ENCODE measurements around the gene HGFAC.

HGFAC gene

GRCh38 chr4:3462790-3463415 is 21.1 kb downstream of the HGFAC start, which contains the start of gene DOK7:
Gene DOK7, plus strand, starts transcription at chr4:3463306. Its CDS starts 70 bp downstream, at chr4:3463376.
- no peak for DNase-seq (ENCODE audit: low read depth)

- DNase-seq (ENCODE audit: low read depth): no peak
Measured at GRCh38 chr4:3463556-3464348, 22.0 kb downstream of the HGFAC start.

- DNase-seq (ENCODE audit: low read depth): no peak
Measured at GRCh38 chr4:3464349-3464905, 22.7 kb downstream of the HGFAC start.

- no peak for DNase-seq (ENCODE audit: low read depth)
Measured at GRCh38 chr4:3464911-3465697, 23.3 kb downstream of the HGFAC start.

GRCh38 chr4:3465698-3466671 is 24.2 kb downstream of the HGFAC start:
- DNase-seq (ENCODE audit: low read depth): no peak

GRCh38 chr4:3466691-3467600 is 25.2 kb downstream of the HGFAC start:
- DNase-seq (ENCODE audit: low read depth): no peak

- no peak for DNase-seq (ENCODE audit: low read depth)
Measured at GRCh38 chr4:3467601-3468031, 25.8 kb downstream of the HGFAC start.

- DNase-seq (ENCODE audit: low read depth): no peak
Measured at GRCh38 chr4:3468154-3468553, 26.4 kb downstream of the HGFAC start.

- DNase-seq (ENCODE audit: low read depth): no peak
Measured at GRCh38 chr4:3468804-3469203, 27.0 kb downstream of the HGFAC start.

- no peak for DNase-seq (ENCODE audit: low read depth)
Measured at GRCh38 chr4:3469386-3470243, 27.8 kb downstream of the HGFAC start.

- no peak for DNase-seq (ENCODE audit: low read depth)
Measured at GRCh38 chr4:3470244-3471097, 28.7 kb downstream of the HGFAC start.

GRCh38 chr4:3471098-3471760 is 29.5 kb downstream of the HGFAC start:
- no peak for DNase-seq (ENCODE audit: low read depth)

GRCh38 chr4:3471886-3472285 is 30.1 kb downstream of the HGFAC start:
- no peak for DNase-seq (ENCODE audit: low read depth)

- DNase-seq (ENCODE audit: low read depth): no peak
Measured at GRCh38 chr4:3472411-3473141, 30.8 kb downstream of the HGFAC start.

- no peak for DNase-seq (ENCODE audit: low read depth)
Measured at GRCh38 chr4:3473181-3473950, 31.6 kb downstream of the HGFAC start.
